GM12872 (cell line): Measurements from ENCODE around the gene CACFD1.

ENCODE experiments used
- TF ChIP-seq, protein P1 (sequence below): IDR thresholded peaks from 3 replicates; pipeline ENCODE4 v1.5.1; 2011; ENCODE audit warnings: low read depth, mild to moderate bottlenecking, low read length, moderate library complexity; ENCODE audit not compliant: insufficient read depth

The CACFD1 gene

GRCh38 chr9:133472753-133473378, 13.1 kb downstream of the CACFD1 start:
- TF ChIP-seq, protein P1, sequence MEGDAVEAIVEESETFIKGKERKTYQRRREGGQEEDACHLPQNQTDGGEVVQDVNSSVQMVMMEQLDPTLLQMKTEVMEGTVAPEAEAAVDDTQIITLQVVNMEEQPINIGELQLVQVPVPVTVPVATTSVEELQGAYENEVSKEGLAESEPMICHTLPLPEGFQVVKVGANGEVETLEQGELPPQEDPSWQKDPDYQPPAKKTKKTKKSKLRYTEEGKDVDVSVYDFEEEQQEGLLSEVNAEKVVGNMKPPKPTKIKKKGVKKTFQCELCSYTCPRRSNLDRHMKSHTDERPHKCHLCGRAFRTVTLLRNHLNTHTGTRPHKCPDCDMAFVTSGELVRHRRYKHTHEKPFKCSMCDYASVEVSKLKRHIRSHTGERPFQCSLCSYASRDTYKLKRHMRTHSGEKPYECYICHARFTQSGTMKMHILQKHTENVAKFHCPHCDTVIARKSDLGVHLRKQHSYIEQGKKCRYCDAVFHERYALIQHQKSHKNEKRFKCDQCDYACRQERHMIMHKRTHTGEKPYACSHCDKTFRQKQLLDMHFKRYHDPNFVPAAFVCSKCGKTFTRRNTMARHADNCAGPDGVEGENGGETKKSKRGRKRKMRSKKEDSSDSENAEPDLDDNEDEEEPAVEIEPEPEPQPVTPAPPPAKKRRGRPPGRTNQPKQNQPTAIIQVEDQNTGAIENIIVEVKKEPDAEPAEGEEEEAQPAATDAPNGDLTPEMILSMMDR = no peak

- TF ChIP-seq, protein P1 = no peak
Measured at GRCh38 chr9:133473743-133474142, 14.0 kb downstream of the CACFD1 start.

GRCh38 chr9:133474215-133474614, 14.4 kb downstream of the CACFD1 start:
- TF ChIP-seq, protein P1 = no peak

GRCh38 chr9:133474853-133475252, 15.1 kb downstream of the CACFD1 start:
- TF ChIP-seq, protein P1 = no peak

GRCh38 chr9:133475292-133476012, 15.7 kb downstream of the CACFD1 start:
- TF ChIP-seq, protein P1 = no peak

GRCh38 chr9:133476036-133476931, 16.5 kb downstream of the CACFD1 start:
- TF ChIP-seq, protein P1 = no peak

GRCh38 chr9:133476941-133477340, 17.2 kb downstream of the CACFD1 start:
- TF ChIP-seq, protein P1 = no peak
